K562 (cell line): Measurements from ENCODE around the gene LGALS8. TPM values are rescaled to one million over a fixed set of nuclear protein-coding genes. Genes with fewer than 3 reads are reported as not detected.

Experiments
- CSDE1 ChIP-seq, 2 experiments: fragments of 450-650 bp; IDR thresholded peaks; 2 replicates each; pipeline ENCODE4 v1.6.1; 2016; ENCODE audit warnings: mild to moderate bottlenecking in 1 of 2
- FOXO4 ChIP-seq: fragments of 450-650 bp; formaldehyde crosslinking; IDR thresholded peaks from 2 replicates; pipeline ENCODE4 v1.4.0; 2020; ENCODE audit warnings: mild to moderate bottlenecking, moderate library complexity
- FOXP1 ChIP-seq: sonication (generic); formaldehyde crosslinking; IDR thresholded peaks from 2 replicates; pipeline ENCODE4 v1.8.0; 2022; ENCODE audit warnings: mild to moderate bottlenecking, missing genetic modification reagents
- GTF2F1 ChIP-seq: IDR thresholded peaks from 2 replicates; pipeline ENCODE4 v1.6.1; 2011; ENCODE audit warnings: low read depth, low read length, improper control_type of control experiment
- LCOR ChIP-seq: sonication (generic); formaldehyde crosslinking; IDR thresholded peaks from 2 replicates; pipeline ENCODE4 v1.8.0; 2022; ENCODE audit warnings: mild to moderate bottlenecking, missing genetic modification reagents
- MED1 ChIP-seq: sonication (generic); formaldehyde crosslinking; IDR thresholded peaks from 2 replicates; pipeline ENCODE4 v1.8.1; 2023; ENCODE audit warnings: missing genetic modification reagents, borderline replicate concordance
- MLLT1 ChIP-seq, 2 experiments: fragments of 450-650 bp; IDR thresholded peaks; 2 replicates each; pipeline ENCODE4 v1.6.1; 2016
- NR2C1 ChIP-seq, 2 experiments: fragments of 450-650 bp; IDR thresholded peaks; 2 replicates each; pipeline ENCODE4 v1.6.1; 2017; ENCODE audit warnings: mild to moderate bottlenecking in 2 of 2, antibody characterized with exemption in 1 of 2, inconsistent platforms in 1 of 2, missing compliant biosample characterization in 1 of 2, missing genetic modification characterization in 1 of 2
- SAFB2 ChIP-seq: fragments of 200-400 bp; formaldehyde crosslinking; IDR thresholded peaks from 2 replicates; pipeline ENCODE4 v1.6.1; 2018; ENCODE audit warnings: borderline replicate concordance, low read length, low read depth, moderate library complexity; ENCODE audit not compliant: severe bottlenecking
- SP1 ChIP-seq: sonication (generic); formaldehyde crosslinking; IDR thresholded peaks from 2 replicates; pipeline ENCODE4 v1.8.1; 2022; ENCODE audit warnings: mild to moderate bottlenecking, missing genetic modification reagents
- TAF15 ChIP-seq: fragments of 200-400 bp; formaldehyde crosslinking; IDR thresholded peaks from 2 replicates; pipeline ENCODE4 v1.6.1; 2017; ENCODE audit warnings: mild to moderate bottlenecking, low read depth, low read length, moderate library complexity
- ZKSCAN3 ChIP-seq: fragments of 250-450 bp; sonication (Bioruptor Pico); IDR thresholded peaks from 2 replicates; pipeline ENCODE4 v1.4.0; 2020
- ZNF311 ChIP-seq: fragments of 250-450 bp; sonication (Bioruptor Pico); IDR thresholded peaks from 2 replicates; pipeline ENCODE4 v1.4.0; 2020; ENCODE audit warnings: mild to moderate bottlenecking, moderate library complexity
- ZNF518B ChIP-seq: fragments of 250-450 bp; sonication (Bioruptor Pico); IDR thresholded peaks from 2 replicates; pipeline ENCODE4 v1.5.0; 2021; ENCODE audit warnings: mild to moderate bottlenecking, moderate library complexity
- ZNF561 ChIP-seq: fragments of 450-650 bp; formaldehyde crosslinking; conservative IDR thresholded peaks from 2 replicates; pipeline ENCODE4 v1.4.0; 2020; ENCODE audit warnings: mild to moderate bottlenecking, moderate library complexity
- ZNF592 ChIP-seq: fragments of 450-650 bp; IDR thresholded peaks from 2 replicates; pipeline ENCODE4 v1.6.1; 2017; ENCODE audit warnings: antibody characterized with exemption, mild to moderate bottlenecking
- ZNF778 ChIP-seq: fragments of 450-650 bp; formaldehyde crosslinking; IDR thresholded peaks from 2 replicates; pipeline ENCODE4 v1.4.0; 2020; ENCODE audit warnings: mild to moderate bottlenecking, moderate library complexity
- polyA plus RNA-seq, 8 experiments: library from polyadenylated mRNA; depleted of rRNA in 4 of 8; stranded (reverse) in 5 of 8; unstranded in 3 of 8; fragments of >200 nt; fragmentation: Nextera tagmentation in 2 of 8; fragmentation: Illumina TruSeq in 1 of 8; extraction: Ambion mirVana in 2 of 8; extraction: Trizol in 1 of 8; gene quantifications; 2 replicates each; pipeline versions ENCODE4 v1.2.1 to v1.2.3, GENCODE V29; 2011 to 2014; ENCODE audit warnings: inconsistent platforms in 1 of 8, missing spikeins in 1 of 8
- total RNA-seq, 7 experiments: library from RNA; depleted of rRNA in 6 of 7; stranded (reverse); fragments of >200 nt in 6 of 7; fragmentation: Illumina TruSeq in 2 of 7; extraction: Trizol in 2 of 7; gene quantifications; 2 replicates each; pipeline versions ENCODE4 v1.2.1 to v1.2.3, GENCODE V29; 2011 to 2021; ENCODE audit warnings: low replicate concordance in 1 of 7

Gene LGALS8
- total and polyA plus RNA-seq, 9 of the 15 experiments (the other 6 are each of a cell fraction or from before 2014, with no cell fraction given): 57.4 to 87.7 (median 70.3) TPM

GRCh38 chr1:236524142-236524894, 536 bp downstream of the LGALS8 start (continued):
- TF ChIP-seq ZNF592: peak; percentile 84
- TF ChIP-seq FOXO4 (CRISPR knock-in tag): no peak
- no peak for TF ChIP-seq ZNF311
- no peak for TF ChIP-seq FOXP1 (CRISPR knock-in tag)
- TF ChIP-seq LCOR (CRISPR knock-in tag): no peak; the same call in 1 of the 2 replicates
- TF ChIP-seq MLLT1 (IDR thresholded peaks at IDR 0.05): peak in 1 of 2 experiments; percentile 20; a peak in 2 of 4 replicates
- TF ChIP-seq ZNF778 (CRISPR knock-in tag): no peak
- no peak for TF ChIP-seq GTF2F1
- TF ChIP-seq ZNF561: no peak
- TF ChIP-seq ZKSCAN3: no peak
- TF ChIP-seq SAFB2: no peak
- TF ChIP-seq NR2C1 (IDR thresholded peaks at IDR 0.05): peak; percentile 73
- peak; percentile 13; the same call in 1 of the 2 replicates for TF ChIP-seq NR2C1 (tag; IDR thresholded peaks at IDR 0.05)
- no peak for TF ChIP-seq ZNF518B (CRISPR knock-in tag)
- TF ChIP-seq SP1 (CRISPR knock-in tag): no peak
- no peak for TF ChIP-seq MED1 (CRISPR knock-in tag)
- no peak for TF ChIP-seq CSDE1 (IDR thresholded peaks at IDR 0.05)
- TF ChIP-seq TAF15: no peak
